Trophoblast cell (in vitro differentiated cells and primary cell): ENCODE results near the gene IST1.

ENCODE experiments used
- DNase-seq, 2 donors: peaks; one replicate each; pipeline ENCODE4 v3.0.0-alpha.2; 2016
- H2AFZ ChIP-seq: 2 replicates; pipeline ENCODE4 v1.6.1; 2013; ENCODE audit warnings: low read length, moderate library complexity, mild to moderate bottlenecking; ENCODE audit not compliant: insufficient read depth, poor library complexity
- H2AK5ac ChIP-seq: 2 replicates; pipeline ENCODE4 v1.6.1; 2013; ENCODE audit warnings: mild to moderate bottlenecking, low read length
- H2BK120ac ChIP-seq: 2 replicates; pipeline ENCODE4 v1.6.1; 2013; ENCODE audit warnings: low read length, mild to moderate bottlenecking, moderate library complexity; ENCODE audit not compliant: insufficient read depth, poor library complexity
- H2BK12ac ChIP-seq: 2 replicates; pipeline ENCODE4 v1.6.1; 2013; ENCODE audit warnings: mild to moderate bottlenecking, low read length, moderate library complexity
- H2BK5ac ChIP-seq: 2 replicates; pipeline ENCODE4 v1.6.1; 2013; ENCODE audit warnings: low read length, low read depth, moderate library complexity, mild to moderate bottlenecking; ENCODE audit not compliant: poor library complexity
- H3K14ac ChIP-seq: 2 replicates; pipeline ENCODE4 v1.6.1; 2013; ENCODE audit warnings: mild to moderate bottlenecking, low read length
- H3K18ac ChIP-seq: 2 replicates; pipeline ENCODE4 v1.6.1; 2013; ENCODE audit warnings: mild to moderate bottlenecking, low read length
- H3K23ac ChIP-seq: 2 replicates; pipeline ENCODE4 v1.6.1; 2013; ENCODE audit warnings: low read length
- H3K27ac ChIP-seq: 2 replicates; pipeline ENCODE4 v1.5.1; 2013; ENCODE audit warnings: low read depth, mild to moderate bottlenecking, inconsistent platforms, low read length, moderate library complexity
- H3K27me3 ChIP-seq: 2 replicates; pipeline ENCODE4 v1.6.1; 2013; ENCODE audit warnings: inconsistent platforms, mild to moderate bottlenecking, low read length, moderate library complexity; ENCODE audit not compliant: insufficient read depth
- H3K36me3 ChIP-seq, 2 experiments: 1 replicate in 1 of 2; 2 replicates in 1 of 2; pipeline ENCODE4 v1.6.1; 2013; ENCODE audit warnings: low read length in 2 of 2, mild to moderate bottlenecking in 2 of 2, moderate library complexity in 1 of 2; ENCODE audit not compliant: insufficient read depth in 2 of 2, control insufficient read depth in 1 of 2
- H3K4ac ChIP-seq: 2 replicates; pipeline ENCODE4 v1.6.1; 2013; ENCODE audit warnings: low read depth, mild to moderate bottlenecking, low read length, moderate library complexity
- H3K4me1 ChIP-seq, 2 experiments: 1 replicate in 1 of 2; 2 replicates in 1 of 2; pipeline ENCODE4 v1.6.1; 2013; ENCODE audit warnings: low read length in 2 of 2, mild to moderate bottlenecking in 2 of 2, moderate library complexity in 1 of 2; ENCODE audit not compliant: insufficient read depth in 2 of 2, control insufficient read depth in 1 of 2
- H3K4me2 ChIP-seq: 2 replicates; pipeline ENCODE4 v1.6.1; 2013; ENCODE audit warnings: inconsistent platforms, mild to moderate bottlenecking, low read length, moderate library complexity
- H3K4me3 ChIP-seq: 2 replicates; pipeline ENCODE4 v1.5.1; 2013; ENCODE audit warnings: mild to moderate bottlenecking, low read depth, low read length, inconsistent platforms
- H3K79me1 ChIP-seq: one replicate; pipeline ENCODE4 v1.6.1; 2013; ENCODE audit warnings: low read length
- H3K79me2 ChIP-seq: 2 replicates; pipeline ENCODE4 v1.6.1; 2013; ENCODE audit warnings: low read length, mild to moderate bottlenecking; ENCODE audit not compliant: control insufficient read depth, insufficient read depth, poor library complexity
- H3K9ac ChIP-seq: 2 replicates; pipeline ENCODE4 v1.6.1; 2013; ENCODE audit warnings: mild to moderate bottlenecking, low read length
- H3K9me3 ChIP-seq: 2 replicates; pipeline ENCODE4 v1.6.1; 2013; ENCODE audit warnings: low read depth, mild to moderate bottlenecking, control low read depth, inconsistent platforms, low read length; ENCODE audit not compliant: insufficient read depth
- H4K12ac ChIP-seq: 2 replicates; pipeline ENCODE4 v1.6.1; 2013; ENCODE audit warnings: low read depth, mild to moderate bottlenecking, low read length, moderate library complexity
- H4K8ac ChIP-seq: 2 replicates; pipeline ENCODE4 v1.6.1; 2013; ENCODE audit warnings: low read depth, mild to moderate bottlenecking, low read length, moderate library complexity
- H4K91ac ChIP-seq: one replicate; pipeline ENCODE4 v1.6.1; 2013; ENCODE audit warnings: low read depth, mild to moderate bottlenecking, low read length, moderate library complexity
- WGBS: extraction: QIAGEN DNeasy Blood & Tissue Kit; methylation state at CpG from one replicate; pipeline ENCODE4 v1.1.7; 2013; ENCODE audit warnings: missing lambda C conversion rate; ENCODE audit not compliant: insufficient read length, insufficient coverage; ENCODE audit errors: extremely low coverage; 5-methylcytosine and 5-hydroxymethylcytosine counted together

Gene IST1

GRCh38 chr16:71952825-71953224, 57.5 kb downstream of the IST1 start:
- no peak overlapping the region for H3K23ac ChIP-seq
- no CpG with 5 or more reads among the region's 5 CpGs for WGBS

DNA sequence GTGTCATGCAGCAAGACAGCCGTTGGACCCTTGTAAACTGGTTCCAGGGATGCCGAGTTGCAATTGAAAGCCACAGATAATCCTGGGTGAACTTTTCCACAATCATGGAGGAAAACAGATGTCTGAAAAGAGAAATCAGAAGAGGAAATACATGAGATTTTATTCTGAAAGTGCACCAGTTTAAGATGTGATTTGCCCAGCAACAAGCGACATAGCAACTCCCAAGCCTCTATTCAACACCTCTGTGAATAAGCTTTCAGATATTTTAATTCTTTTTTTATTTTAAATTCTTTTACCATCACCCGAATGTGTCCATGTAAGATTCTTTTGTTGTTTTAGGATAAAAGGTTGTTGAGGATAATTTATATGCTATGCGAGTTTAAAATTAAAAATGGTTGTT, 58.8 kb downstream of the IST1 start:
- H4K8ac ChIP-seq = no peak overlapping the region
- H3K36me3 ChIP-seq = no peaks in the 10 kb centered on the region
- H2BK120ac ChIP-seq = no peak overlapping the region
- no peaks in the 10 kb centered on the region for H3K9me3 ChIP-seq
- H3K4me2 ChIP-seq = no peak overlapping the region
- no peak overlapping the region for H3K23ac ChIP-seq
- 100% methylated on average over 1 of the region's 5 CpGs for WGBS
- H2AK5ac ChIP-seq = no peak overlapping the region
- no peak overlapping the region for H3K18ac ChIP-seq
- H2BK12ac ChIP-seq = no peak overlapping the region
- H4K91ac ChIP-seq = no peak overlapping the region
- H3K79me1 ChIP-seq = no peaks in the 10 kb centered on the region
- H3K79me2 ChIP-seq = no peaks in the 10 kb centered on the region
- H2AFZ ChIP-seq = no peak overlapping the region
- no peak overlapping the region for H3K4ac ChIP-seq
- H3K27me3 ChIP-seq = no peaks in the 10 kb centered on the region
- no peak overlapping the region for H3K14ac ChIP-seq
- H3K27ac ChIP-seq = no peak overlapping the region
- no peak overlapping the region for H4K12ac ChIP-seq
- no peak overlapping the region for H3K9ac ChIP-seq
- DNase-seq = no peak
- no peaks in the 10 kb centered on the region for H3K4me1 ChIP-seq
- no peak overlapping the region for H2BK5ac ChIP-seq
- no peak overlapping the region for H3K4me3 ChIP-seq

More at GRCh38 chr16:71952825-71953224, 57.5 kb downstream of the IST1 start:
- no peak overlapping the region for H4K8ac ChIP-seq
- H3K14ac ChIP-seq = no peak overlapping the region
- no peak overlapping the region for H2AK5ac ChIP-seq
- H2BK120ac ChIP-seq = no peak overlapping the region
- H3K27ac ChIP-seq = no peak overlapping the region
- H2AFZ ChIP-seq = no peak overlapping the region
- H3K4me3 ChIP-seq = no peak overlapping the region
- H4K12ac ChIP-seq = no peak overlapping the region
- no peak overlapping the region for H3K4me2 ChIP-seq
- no peaks in the 10 kb centered on the region for H3K79me1 ChIP-seq
- no peaks in the 10 kb centered on the region for H3K79me2 ChIP-seq
- no peak overlapping the region for H2BK12ac ChIP-seq
- H3K4ac ChIP-seq = no peak overlapping the region
- no peak overlapping the region for H4K91ac ChIP-seq
- H3K4me1 ChIP-seq = no peaks in the 10 kb centered on the region
- H3K9me3 ChIP-seq = no peaks in the 10 kb centered on the region
- no peak overlapping the region for H2BK5ac ChIP-seq
- H3K36me3 ChIP-seq = no peaks in the 10 kb centered on the region
- H3K18ac ChIP-seq = no peak overlapping the region
- no peak for DNase-seq
- no peak overlapping the region for H3K9ac ChIP-seq
- H3K27me3 ChIP-seq = no peaks in the 10 kb centered on the region

- H3K79me2 ChIP-seq = no peaks in the 10 kb centered on the region
- H2BK12ac ChIP-seq = no peak overlapping the region
- no peaks in the 10 kb centered on the region for H3K36me3 ChIP-seq
- no peaks in the 10 kb centered on the region for H3K27me3 ChIP-seq
- H3K14ac ChIP-seq = no peak overlapping the region
- H3K9me3 ChIP-seq = no peaks in the 10 kb centered on the region
- no peaks in the 10 kb centered on the region for H3K4me1 ChIP-seq
- H3K23ac ChIP-seq = no peak overlapping the region
- H3K79me1 ChIP-seq = no peaks in the 10 kb centered on the region
- H3K4me2 ChIP-seq = no peak overlapping the region
- no peak overlapping the region for H2BK120ac ChIP-seq
- no peak overlapping the region for H2AK5ac ChIP-seq
- no peak overlapping the region for H2BK5ac ChIP-seq
- H4K12ac ChIP-seq = no peak overlapping the region
- H4K8ac ChIP-seq = no peak overlapping the region
- H4K91ac ChIP-seq = no peak overlapping the region
- H2AFZ ChIP-seq = no peak overlapping the region
- no peak overlapping the region for H3K4ac ChIP-seq
- DNase-seq = no peak
- H3K4me3 ChIP-seq = no peak overlapping the region
- no peak overlapping the region for H3K27ac ChIP-seq
- no peak overlapping the region for H3K18ac ChIP-seq
- H3K9ac ChIP-seq = no peak overlapping the region
Observed at GRCh38 chr16:71954699-71955195, 59.4 kb downstream of the IST1 start.

- no peak overlapping the region for H3K9ac ChIP-seq
- H3K79me2 ChIP-seq = no peaks in the 10 kb centered on the region
- H2AK5ac ChIP-seq = no peak overlapping the region
- H3K4me2 ChIP-seq = no peak overlapping the region
- H3K4me3 ChIP-seq = no peak overlapping the region
- H3K36me3 ChIP-seq = no peaks in the 10 kb centered on the region
- H3K27me3 ChIP-seq = no peaks in the 10 kb centered on the region
- H3K9me3 ChIP-seq = no peaks in the 10 kb centered on the region
- no peak overlapping the region for H3K23ac ChIP-seq
- H2AFZ ChIP-seq = no peak overlapping the region
- no peak overlapping the region for H4K8ac ChIP-seq
- no peak overlapping the region for H3K27ac ChIP-seq
- no peak overlapping the region for H3K14ac ChIP-seq
- DNase-seq = no peak
- H2BK5ac ChIP-seq = no peak overlapping the region
- H3K79me1 ChIP-seq = no peaks in the 10 kb centered on the region
- no CpG with 5 or more reads among the region's 3 CpGs for WGBS
- no peak overlapping the region for H3K18ac ChIP-seq
- no peaks in the 10 kb centered on the region for H3K4me1 ChIP-seq
- H3K4ac ChIP-seq = no peak overlapping the region
- H4K91ac ChIP-seq = no peak overlapping the region
- H2BK12ac ChIP-seq = no peak overlapping the region
- H2BK120ac ChIP-seq = no peak overlapping the region
- H4K12ac ChIP-seq = no peak overlapping the region
Observed at GRCh38 chr16:71956486-71956885, 61.2 kb downstream of the IST1 start.
